Ovary (tissue), 9 donors: ENCODE data around the gene C1orf174. TPM values are rescaled to one million over a fixed set of nuclear protein-coding genes. Genes with fewer than 3 reads are reported as not detected.

Experiments used
- DNase-seq, 5 donors: peaks; one replicate each; pipeline ENCODE4 v3.0.0-alpha.2; 2019 to 2020
- H3K27ac ChIP-seq, 2 donors: fragments of 200-600 bp; one replicate each; pipeline versions ENCODE4 v1.5.1 to v1.8.0; 2019 to 2022
- H3K27me3 ChIP-seq: fragments of 200-600 bp; one replicate; pipeline ENCODE4 v1.8.0; 2022
- H3K36me3 ChIP-seq: fragments of 200-600 bp; sonication (generic); one replicate; pipeline ENCODE4 v1.5.1; 2019
- H3K4me1 ChIP-seq: one replicate; pipeline ENCODE4 v1.8.1; 2013; ENCODE audit warnings: mild to moderate bottlenecking, moderate library complexity; ENCODE audit not compliant: insufficient read depth
- H3K4me3 ChIP-seq: fragments of 200-600 bp; sonication (generic); one replicate; pipeline ENCODE4 v1.5.1; 2017
- H3K9me3 ChIP-seq, 2 donors: fragments of 200-600 bp in 1 of 2; sonication (generic) in 1 of 2; one replicate each; pipeline versions ENCODE4 v1.5.1 to v1.8.1; 2013 to 2019; ENCODE audit warnings: mild to moderate bottlenecking in 1 of 2, moderate library complexity in 1 of 2
- EP300 ChIP-seq: sonication (generic); formaldehyde crosslinking; IDR thresholded peaks from one replicate; pipeline ENCODE4 v1.6.1; 2017; ENCODE audit warnings: antibody characterized with exemption
- POLR2A ChIP-seq: fragments of 450-650 bp; IDR thresholded peaks from one replicate; pipeline ENCODE4 v1.6.1; 2017; ENCODE audit warnings: antibody characterized with exemption, mild to moderate bottlenecking, moderate library complexity
- WGBS, 3 donors: extraction: QIAGEN DNeasy Blood & Tissue Kit in 1 of 3; methylation state at CpG; one replicate each; pipeline versions ENCODE4 v1.1.5 to v1.1.7; 2013 to 2017; 5-methylcytosine and 5-hydroxymethylcytosine counted together
- intact Hi-C, 4 donors: fragments of 100-400 bp; cut with DNase I; formaldehyde crosslinking; loops; one replicate each; pipeline versions ENCODE4 v1.11.0 to v1.15.1; 2022 to 2023
- polyA plus RNA-seq, 2 donors: library from polyadenylated mRNA; stranded (reverse); fragments of 200-250 nt in 1 of 2; fragments of 350-450 nt in 1 of 2; fragmentation: Illumina TruSeq in 1 of 2; extraction: RNeasy Lipid Tissue Mini Kit (QIAGEN cat#74804) in 1 of 2; gene quantifications; one replicate each; pipeline ENCODE4 v1.2.3, GENCODE V29; 2013 to 2014
- total RNA-seq, 7 donors: library from RNA; depleted of rRNA in 2 of 7; stranded (reverse); fragments of >200 nt in 2 of 7; fragmentation: NEBNext Ultra II Directional in 3 of 7; extraction: Animal tissue kit (Norgen Biotek cat#: 25700) in 3 of 7; gene quantifications; one replicate each; pipeline versions ENCODE4 v1.1.0 to v1.2.4, GENCODE V29; 2016 to 2023
- TF ChIP-seq, protein P1 (sequence below), 3 donors: fragments of 450-650 bp in 2 of 3; fragments of 200-600 bp in 1 of 3; IDR thresholded peaks; one replicate each; pipeline versions ENCODE4 v1.5.1 to v1.8.0; 2016 to 2022; ENCODE audit warnings: antibody characterized with exemption in 3 of 3, mild to moderate bottlenecking in 1 of 3
- donor health status: DM: no; HTN: no; CAD: no; lungs with moderate emphysema.
- donor health status: DM: no; HTN: no; CAD: no.
- donor health status: Bipolar disorder and iron deficiency.
- donor health status: DM: yes; HTN: yes; CAD: no.
- donor health status: DM: no; HTN: no; CAD: no.
- donor health status: DM: yes; HTN: yes; CAD: no.

Gene C1orf174
- total and polyA plus RNA-seq, 9 donors = 12.9 to 23.9 (median 18.2) TPM

DNA sequence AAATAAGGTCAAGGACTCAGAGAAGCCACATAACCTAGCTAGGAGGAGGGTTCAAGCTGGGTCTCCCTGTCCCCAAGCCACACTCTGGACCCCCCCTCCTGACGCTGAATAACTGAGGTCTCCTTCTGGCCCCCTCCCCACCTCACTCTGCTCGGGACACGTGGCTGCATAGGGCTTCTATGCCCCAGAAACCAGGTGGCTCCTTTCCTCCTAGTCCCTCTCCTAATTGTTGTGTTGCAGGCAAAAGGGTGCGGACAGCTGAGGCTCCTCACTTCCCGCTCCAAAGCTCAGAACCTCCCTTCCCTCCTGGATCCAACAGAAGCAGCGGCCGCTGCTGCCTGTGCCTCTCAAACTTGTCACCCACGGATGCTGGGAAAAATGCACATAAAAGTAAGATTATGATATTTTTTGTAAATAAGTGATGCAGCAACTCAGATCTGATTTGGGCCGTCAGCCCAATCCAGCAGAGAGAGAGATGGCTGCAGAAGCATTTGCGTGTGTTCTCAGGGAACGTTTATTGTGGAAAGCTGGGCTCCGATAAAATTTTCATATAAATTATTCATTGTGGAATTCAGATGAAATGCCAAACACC lies 40.8 kb upstream of the C1orf174 start:
- H3K4me1 ChIP-seq = peaks cover 2% of the 10 kb centered on the region
- no peaks in the 10 kb centered on the region for H3K9me3 ChIP-seq
- DNase-seq = no peak
- H3K36me3 ChIP-seq = no peaks in the 10 kb centered on the region
- intact Hi-C loops = no loop called here
- WGBS, 3 donors = 4 to 6% (median 5%) methylated on average over 12 of the region's 12 CpGs
- no peaks in the 10 kb centered on the region for H3K27me3 ChIP-seq
- H3K4me3 ChIP-seq = no peak overlapping the region
- TF ChIP-seq, protein P1, sequence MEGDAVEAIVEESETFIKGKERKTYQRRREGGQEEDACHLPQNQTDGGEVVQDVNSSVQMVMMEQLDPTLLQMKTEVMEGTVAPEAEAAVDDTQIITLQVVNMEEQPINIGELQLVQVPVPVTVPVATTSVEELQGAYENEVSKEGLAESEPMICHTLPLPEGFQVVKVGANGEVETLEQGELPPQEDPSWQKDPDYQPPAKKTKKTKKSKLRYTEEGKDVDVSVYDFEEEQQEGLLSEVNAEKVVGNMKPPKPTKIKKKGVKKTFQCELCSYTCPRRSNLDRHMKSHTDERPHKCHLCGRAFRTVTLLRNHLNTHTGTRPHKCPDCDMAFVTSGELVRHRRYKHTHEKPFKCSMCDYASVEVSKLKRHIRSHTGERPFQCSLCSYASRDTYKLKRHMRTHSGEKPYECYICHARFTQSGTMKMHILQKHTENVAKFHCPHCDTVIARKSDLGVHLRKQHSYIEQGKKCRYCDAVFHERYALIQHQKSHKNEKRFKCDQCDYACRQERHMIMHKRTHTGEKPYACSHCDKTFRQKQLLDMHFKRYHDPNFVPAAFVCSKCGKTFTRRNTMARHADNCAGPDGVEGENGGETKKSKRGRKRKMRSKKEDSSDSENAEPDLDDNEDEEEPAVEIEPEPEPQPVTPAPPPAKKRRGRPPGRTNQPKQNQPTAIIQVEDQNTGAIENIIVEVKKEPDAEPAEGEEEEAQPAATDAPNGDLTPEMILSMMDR (IDR thresholded peaks at IDR 0.05) = no peak
- TF ChIP-seq POLR2A (no peak), EP300 (no peak)
- H3K27ac ChIP-seq = no peak overlapping the region

DNA sequence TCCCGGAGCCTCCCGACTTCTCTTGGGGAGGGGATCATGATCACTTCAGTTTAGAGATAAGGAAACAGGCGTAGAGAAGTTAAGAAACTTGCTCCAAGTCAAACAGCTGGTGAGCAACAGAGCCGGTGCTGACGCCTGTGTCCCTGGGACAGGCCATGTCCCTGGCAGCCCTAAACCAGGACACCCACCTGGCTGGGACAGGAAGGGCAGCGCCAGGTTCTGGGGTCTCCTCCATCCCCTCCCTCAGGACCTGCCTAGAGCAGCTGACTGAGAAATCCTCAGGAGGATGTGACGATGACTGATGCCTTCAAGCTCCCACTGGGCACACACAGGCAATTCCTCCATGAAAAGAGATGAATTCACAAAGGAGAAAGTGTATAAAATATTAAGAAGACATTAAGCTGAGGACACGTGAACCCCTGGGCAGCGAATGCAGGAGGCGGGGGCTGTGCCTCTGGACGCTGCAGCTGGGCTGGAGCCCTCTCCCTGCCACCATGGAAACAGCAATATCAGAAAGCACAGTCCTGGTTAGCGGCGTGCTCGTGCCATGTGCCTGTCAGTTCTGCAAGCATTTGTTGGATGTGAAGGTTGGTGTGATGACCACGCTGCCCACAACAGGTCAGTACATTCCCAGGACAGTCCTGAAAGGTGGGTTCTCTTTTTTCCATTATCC lies 40.1 kb upstream of the C1orf174 start:
- Histone ChIP-seq H3K36me3 (no peaks in the 10 kb centered on the region), H3K27ac (no peak overlapping the region), H3K4me3 (no peak overlapping the region), H3K9me3 (no peaks in the 10 kb centered on the region), H3K27me3 (no peaks in the 10 kb centered on the region), H3K4me1 (peaks cover 2% of the 10 kb centered on the region)
- no peak for DNase-seq
- intact Hi-C loops = no loop called here
- WGBS, 3 donors = 5 to 12% (median 10%) methylated on average over 15 of the region's 15 CpGs
- TF ChIP-seq, protein P1 (IDR thresholded peaks at IDR 0.05) = no peak
- TF ChIP-seq POLR2A (no peak), EP300 (no peak)

DNA sequence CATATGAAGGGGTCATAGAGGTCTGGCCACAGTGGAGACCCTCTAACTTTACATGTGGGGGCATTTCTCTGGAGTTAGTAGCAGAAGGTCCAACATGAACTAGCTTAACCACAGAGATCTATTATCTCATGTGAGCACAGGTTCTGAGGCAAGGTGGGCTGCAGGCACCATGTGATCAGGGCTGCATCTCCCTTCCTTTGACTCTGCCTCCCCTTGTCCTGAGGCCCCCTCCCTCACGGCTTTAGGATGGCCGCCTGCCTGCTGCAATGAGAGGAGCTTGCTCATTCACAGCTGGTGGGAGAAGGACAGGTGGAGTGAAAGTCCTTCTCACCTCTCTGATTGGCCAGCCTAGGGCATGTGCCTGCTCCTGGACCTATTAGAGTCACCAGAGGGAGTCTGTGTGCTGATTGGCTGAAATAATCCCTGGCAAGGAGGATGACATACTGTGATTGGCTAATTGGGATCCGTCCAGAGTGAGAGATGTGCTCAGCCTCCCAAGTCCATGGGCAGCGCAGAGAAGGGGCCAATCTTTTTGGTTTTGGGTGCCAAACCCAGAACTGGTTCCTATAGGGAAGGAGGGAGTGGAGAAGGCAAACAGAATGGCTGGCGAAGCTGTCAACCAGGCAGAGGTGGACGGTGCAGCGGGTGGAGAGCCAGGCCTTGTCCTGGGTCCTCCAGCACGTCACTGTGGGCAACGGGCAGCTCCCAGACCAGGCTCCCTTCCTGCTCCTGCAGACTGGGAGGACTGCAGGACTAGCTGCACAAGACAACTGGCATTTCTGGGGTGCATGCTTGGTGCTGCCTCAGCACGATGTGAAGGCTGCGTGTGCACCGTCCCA lies 39.4 kb upstream of the C1orf174 start:
- H3K4me1 ChIP-seq = peaks cover 2% of the 10 kb centered on the region
- H3K36me3 ChIP-seq = no peaks in the 10 kb centered on the region
- TF ChIP-seq, protein P1 (IDR thresholded peaks at IDR 0.05) = no peak
- TF ChIP-seq EP300 = no peak
- TF ChIP-seq POLR2A = no peak
- H3K9me3 ChIP-seq = no peaks in the 10 kb centered on the region
- no peak overlapping the region for H3K4me3 ChIP-seq
- DNase-seq = no peak
- intact Hi-C loops = no loop called here
- no peak overlapping the region for H3K27ac ChIP-seq
- 52 to 63% (median 58%) methylated on average over 12 of the region's 12 CpGs for WGBS, 3 donors
- H3K27me3 ChIP-seq = no peaks in the 10 kb centered on the region

DNA sequence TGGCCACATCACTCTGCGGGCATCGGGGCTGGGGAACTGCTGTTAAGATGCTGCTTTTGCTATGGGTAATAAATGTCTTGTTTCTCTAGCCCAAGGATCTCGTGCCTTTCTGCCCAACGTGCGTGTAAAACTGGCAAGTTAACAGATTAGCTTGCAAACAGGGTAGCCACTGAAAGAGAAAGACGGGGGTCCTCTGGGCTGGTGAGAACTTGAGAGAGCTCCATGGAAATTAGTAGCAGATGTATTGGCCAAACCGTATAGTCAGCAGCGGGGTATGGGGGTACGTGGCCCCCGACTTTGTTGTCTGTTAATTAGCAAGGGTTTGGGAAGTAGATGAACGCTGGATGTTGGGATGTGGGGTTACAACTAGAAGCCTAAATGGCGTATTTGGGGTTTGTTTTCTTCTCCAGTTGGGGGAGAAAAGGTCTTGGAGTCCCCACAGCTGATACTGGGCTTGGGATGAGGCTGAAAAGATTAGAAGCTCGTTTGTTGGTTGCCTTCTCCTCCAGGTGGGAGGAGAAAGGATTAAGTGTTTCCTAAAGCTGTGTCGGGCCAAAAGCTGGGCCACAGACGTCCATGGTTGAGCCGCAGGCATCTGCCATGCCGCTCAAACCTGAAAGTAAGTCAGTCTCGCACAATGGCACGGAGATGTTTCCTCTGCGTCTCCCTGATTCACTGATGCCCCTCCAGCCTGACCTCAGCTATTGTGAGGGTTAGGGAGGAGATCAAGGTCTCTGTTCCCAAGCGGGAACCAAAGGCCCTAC lies 32.3 kb upstream of the C1orf174 start:
- 67 to 78% (median 70%) methylated on average over 21 of the region's 21 CpGs for WGBS, 3 donors
- intact Hi-C loops = no loop called here

More for the DNA sequence above, 32.3 kb upstream of the C1orf174 start:
- Histone ChIP-seq H3K4me1 (no peaks in the 10 kb centered on the region), H3K36me3 (no peaks in the 10 kb centered on the region), H3K27me3 (no peaks in the 10 kb centered on the region), H3K4me3 (no peak overlapping the region), H3K9me3 (no peaks in the 10 kb centered on the region), H3K27ac (no peak overlapping the region)
- TF ChIP-seq, protein P1 (IDR thresholded peaks at IDR 0.05) = no peak
- TF ChIP-seq POLR2A (no peak), EP300 (no peak)
- DNase-seq = no peak
